T follicular helper cell (primary cell): ENCODE results near the gene MRPL54.

Source experiments
- DNase-seq: peaks from one replicate; pipeline ENCODE4 v3.0.0-alpha.2; 2020; ENCODE audit warnings: low read depth

Gene MRPL54

DNA sequence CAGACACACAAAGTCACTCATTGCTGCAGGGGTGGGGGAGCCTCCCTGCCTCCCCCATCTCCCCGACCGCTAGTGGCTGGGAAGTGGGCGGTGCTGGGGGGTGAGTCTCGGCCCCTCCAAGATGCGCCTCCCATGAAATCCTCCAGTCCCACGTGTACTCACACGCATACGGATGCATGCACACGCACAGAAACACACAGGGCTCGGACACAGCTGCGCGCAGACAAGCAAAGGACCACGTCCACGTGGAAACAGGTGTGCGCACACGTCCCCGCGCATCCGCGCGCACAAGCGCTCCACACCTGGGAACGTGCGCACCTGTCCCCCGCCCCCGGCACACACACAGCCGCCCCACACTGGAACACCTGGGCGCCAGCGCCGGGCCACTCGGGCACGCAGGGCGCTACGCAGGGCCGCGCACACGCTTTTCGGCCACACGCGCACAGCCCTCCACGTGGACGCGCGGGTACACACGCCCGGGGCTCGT, 23.0 kb downstream of the MRPL54 start:
- no peak for DNase-seq

DNA sequence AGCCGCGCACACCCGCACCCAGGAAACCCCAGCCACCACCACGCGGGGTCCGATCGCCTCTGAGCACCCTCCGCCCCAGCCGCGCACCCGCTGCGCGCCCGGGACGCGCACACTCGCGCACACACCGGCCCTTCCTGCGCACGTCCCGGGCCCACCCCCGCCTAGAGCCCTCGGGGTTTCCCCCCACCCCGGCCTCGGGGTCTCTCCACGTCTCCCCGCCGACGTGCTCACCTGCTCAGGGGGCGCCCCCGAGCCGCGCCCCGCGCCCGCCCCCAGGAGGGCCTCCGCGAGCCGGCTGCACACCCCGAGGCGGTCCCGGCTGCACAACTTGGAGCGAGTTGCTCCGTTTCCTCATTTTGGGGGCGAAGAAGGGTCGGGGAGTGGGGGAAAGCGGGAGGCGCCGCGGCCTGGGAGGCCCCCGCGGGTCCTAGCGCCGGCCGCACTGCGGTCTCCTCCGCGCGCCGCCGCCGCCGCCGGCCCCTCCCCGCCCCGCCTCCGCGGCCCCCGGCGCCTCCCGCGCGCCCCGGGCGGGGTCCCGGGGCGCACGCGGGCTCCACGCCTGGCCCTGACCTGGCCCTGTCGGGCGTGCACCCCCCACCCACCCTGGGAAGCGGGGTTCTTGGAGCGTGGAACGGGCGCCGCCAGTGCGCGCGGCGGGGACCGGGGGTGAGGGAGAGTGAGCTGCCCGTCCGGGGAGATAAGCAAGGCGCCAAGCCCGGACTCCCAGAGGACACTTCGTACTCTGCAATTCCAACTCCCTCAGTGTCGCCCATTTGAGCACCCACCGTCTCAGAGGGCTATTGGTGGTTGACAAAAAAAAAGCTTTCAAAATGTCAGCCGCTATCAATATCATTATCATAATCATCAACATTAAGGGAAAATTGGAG, 23.7 kb downstream of the MRPL54 start, which contains the start of gene MATK:
Gene MATK, minus strand, starts transcription at position 444 of the 887 bp plus-strand sequence. CDS start 1,246 bp downstream, outside the sequence.
- DNase-seq: no peak

DNA sequence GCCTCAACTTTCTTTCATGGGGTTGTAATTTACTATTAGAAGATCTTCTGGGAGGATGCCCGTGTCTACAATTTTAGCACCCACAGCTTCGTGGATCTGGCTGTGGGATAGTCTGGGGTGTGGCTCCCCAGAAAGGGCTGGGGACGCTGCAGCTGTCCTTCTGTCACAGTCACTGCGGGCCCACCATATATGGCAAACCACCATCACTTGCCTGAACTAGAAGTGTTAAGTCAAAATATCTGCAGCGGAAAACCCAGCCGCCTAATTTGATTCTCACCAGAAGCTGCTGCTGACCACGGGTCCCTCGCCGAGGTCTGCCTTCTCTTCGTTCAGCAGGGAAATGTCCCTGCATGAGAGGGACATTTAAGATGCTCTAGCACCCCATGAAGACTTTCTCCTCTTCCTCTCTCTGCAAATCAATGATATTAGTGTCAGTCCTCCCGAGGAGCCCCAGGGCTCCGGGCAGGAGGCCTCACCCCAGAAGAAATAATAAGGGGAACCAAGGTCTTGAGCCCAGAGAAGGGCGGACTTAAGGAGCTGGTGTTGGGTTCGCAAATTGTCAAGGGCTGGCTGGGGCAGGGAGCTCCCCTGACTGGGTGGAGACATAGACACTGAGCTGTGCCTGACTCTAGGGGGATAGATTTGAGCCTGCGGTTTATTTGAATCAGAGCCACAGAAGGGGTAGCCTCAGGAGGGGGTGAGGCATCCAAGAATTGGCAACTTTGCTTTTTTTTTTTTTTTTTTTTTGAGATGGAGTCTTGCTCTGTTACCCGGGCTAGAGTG, 26.7 kb downstream of the MRPL54 start:
- no peak for DNase-seq

DNA sequence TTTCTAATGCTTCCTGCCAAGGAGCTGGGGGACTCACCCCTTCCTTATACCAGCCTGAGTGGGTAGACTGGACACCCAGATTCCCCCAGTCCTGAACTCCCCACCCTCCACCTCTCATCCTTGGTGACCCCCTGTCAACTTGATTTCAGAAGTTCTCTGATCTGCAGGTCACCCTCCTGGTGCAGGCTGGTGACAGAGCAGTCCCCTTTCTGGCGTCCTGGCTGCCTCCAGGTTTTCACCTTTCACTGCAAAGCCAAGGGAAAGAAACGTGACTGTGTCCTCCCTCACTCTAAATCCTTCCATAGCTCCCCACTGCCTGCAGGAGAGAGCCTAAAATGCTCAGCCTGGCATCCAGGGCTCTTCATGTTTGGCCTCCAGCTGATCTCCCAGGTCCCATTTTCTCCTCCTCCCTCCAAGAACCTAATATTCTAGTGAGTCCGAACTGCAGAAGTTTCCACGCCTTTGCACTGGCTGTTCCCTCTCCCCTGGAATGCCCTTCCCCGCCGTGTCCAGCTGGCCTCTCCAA, 27.8 kb downstream of the MRPL54 start:
- no peak for DNase-seq

DNA sequence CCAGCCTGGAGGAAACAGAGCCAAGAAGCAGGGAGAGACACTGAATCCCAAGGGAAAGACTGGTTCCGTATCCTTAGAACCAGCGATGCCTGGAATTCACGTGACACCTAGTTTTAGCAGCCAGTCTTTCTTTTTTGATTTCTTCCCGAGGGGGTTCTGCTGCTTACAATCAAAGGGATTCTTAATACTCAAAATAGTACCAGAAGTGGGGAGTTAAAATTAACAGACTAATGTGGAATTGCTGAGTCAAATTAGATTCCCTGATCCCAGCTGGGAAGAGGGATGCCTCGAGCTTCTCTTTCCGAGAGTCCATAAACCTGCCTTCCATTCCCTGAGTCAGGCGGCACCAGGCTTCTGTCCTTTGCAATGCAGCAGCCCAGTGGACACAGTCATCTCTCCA, 28.5 kb downstream of the MRPL54 start:
- no peak for DNase-seq

DNA sequence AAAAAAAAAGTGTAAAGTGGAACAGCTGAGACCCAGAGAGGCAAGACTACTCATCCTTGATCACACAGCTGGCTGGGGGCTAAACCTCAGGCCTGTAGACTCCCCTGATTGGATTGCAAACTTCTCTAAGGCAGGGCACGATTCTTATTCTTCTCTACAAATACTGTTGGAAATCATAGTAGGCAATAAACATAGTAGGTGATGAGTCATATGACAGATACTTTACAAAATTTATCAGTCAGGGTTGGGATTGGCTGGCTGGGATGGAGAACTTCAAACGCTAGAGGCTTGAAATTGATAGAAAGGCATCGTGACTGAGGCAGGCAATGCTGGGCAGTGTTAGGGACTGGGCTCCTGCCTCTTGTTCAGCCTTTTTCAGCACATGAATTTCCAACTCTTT, 29.6 kb downstream of the MRPL54 start:
- no peak for DNase-seq

DNA sequence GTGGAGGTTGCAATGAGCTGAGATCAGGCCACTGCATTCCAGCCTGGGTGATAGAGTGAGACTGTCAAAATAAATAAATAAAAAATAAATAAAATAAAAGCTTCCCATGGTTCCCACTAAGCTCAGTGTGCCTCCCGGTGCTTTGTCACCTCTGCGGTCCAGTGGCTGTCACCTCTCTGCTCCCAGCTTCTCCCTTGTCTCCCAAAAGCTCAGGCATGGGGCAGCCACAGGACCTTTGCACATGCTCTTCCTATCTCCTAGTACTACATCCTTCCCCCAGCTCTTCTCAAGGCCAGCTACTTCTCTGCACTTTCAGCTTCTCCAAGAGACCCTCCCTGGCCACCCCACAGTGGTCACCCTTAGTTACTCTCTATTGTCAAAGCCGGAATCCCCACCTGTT, 31.3 kb downstream of the MRPL54 start:
- no peak for DNase-seq

DNA sequence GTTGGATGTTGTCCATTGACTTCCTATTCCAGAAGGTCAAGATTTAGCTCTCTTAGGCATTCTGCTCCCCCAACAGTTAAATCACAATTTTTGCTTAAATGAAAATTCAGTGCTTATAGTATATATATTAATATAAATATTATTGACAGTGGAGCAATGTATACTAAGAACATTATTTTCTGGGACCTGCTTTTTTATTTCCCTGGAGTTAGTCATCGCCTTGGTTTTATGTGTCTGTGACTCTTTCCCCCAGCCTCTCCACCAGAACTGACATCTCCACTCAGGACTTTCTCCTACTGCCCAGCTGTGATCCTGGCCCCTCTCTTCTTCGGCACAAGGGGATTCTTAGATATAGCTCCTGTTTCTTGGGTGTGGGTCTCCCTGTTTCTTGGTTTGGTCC, 33.9 kb downstream of the MRPL54 start:
- no peak for DNase-seq

DNA sequence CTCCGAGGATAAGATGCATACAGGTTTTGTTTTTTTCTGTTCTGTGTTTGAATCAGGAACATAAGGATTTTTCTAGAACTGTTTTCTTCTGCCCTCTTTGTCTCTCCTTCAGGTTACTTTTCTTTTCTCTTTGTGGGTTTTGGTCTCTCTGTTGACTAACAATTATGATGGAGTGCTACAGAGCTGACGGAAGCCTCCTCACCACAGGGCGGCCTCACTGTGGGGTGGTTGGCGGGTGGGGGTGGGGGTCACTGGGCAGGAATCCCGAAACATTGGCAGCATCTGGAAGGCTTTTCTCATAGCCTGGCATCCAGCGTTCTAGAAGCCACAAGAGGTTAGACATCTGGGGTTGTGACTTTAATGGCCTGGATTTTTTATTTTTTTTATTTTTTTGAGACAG, 35.7 kb downstream of the MRPL54 start:
- no peak for DNase-seq

DNA sequence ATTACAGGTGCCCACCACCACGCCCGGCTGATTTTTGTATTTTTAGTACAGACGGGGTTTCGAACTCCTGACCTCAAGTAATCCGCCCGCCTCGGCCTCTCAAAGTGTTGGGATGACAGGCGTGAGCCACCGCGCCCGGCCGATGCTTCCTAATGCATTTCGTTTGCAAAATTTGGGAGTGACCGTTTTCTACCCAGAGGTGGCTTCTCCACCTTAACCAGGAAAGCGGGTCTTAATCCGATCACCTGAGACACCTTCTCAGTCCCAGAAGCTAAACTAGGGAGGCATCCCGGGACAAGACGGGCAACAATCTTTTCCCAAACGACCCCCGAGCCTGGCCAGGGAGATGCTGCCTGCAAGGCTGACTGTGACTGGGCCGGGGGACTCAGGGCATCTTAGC, 38.5 kb downstream of the MRPL54 start:
- no peak for DNase-seq

DNA sequence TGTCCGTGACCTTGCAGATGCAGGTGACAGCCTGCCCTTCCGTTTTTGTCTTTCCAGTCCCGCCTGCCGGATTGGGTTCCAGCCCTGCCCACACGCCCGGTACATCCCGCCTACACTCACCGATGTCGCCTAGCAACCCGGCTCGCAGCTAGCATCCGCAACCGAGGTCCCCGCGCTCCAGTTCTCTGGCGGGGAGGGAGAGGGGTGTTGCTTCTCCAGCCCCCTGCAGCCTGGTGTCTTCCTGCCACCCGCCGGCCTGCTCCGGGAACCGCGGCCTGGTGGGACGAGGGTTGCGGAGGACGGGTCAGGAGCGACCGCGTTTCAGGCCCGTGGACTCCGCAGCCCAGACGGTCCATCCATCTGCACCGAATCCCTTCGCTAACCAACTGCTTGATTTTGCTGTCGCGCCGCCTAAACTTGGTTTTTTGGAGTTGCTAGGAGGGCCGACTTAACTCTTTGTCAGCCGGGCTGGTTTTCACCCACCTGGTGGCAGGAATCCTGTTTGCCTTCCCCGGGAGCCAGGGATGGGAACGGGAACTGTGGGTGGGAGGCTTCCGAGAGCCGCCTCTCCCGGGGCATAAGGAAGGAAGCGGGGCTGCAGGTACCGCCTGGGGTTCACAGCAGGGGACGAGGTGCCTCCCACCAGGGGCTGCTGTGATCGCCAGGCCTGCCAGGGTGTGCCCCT, 39.1 kb downstream of the MRPL54 start:
- peak; percentile 26 for DNase-seq

DNA sequence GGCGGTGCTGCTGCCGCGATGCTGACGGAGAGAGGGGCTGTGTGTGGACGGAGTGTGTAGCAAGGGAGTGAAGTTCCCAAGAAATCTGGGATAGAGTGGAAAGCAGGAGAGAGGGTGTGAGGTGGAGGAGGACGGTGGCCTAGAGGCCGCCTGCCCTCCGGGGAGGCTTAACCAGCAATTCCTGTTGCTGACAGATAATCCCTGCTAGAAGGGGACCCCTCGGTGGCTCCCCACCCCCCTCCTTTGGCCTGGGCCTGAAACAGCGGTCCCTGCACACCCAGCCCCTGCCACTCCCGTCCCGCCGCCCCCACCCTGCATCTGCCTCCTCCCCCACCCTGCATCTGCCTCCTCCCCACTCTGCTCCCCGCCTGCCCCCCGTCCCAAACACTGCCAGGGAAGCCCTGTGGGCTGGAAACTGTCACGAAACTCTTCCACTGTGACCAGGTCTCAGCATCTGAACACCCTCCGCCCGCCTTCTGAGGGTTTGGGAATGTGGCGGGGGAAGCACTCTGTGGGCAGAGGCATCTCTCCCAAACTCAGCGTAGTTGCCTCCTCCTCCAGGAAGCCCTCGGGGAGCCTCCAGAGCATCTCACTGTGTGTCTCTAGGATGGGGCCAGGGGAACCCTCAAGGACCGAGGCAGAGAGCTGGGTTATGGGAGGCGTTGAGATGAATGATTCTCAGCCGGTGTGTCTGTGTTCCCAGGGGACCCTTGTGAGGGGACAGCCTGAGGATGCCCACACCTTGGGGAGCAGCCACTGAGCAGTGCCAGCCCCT, 40.8 kb downstream of the MRPL54 start:
- DNase-seq: no peak

DNA sequence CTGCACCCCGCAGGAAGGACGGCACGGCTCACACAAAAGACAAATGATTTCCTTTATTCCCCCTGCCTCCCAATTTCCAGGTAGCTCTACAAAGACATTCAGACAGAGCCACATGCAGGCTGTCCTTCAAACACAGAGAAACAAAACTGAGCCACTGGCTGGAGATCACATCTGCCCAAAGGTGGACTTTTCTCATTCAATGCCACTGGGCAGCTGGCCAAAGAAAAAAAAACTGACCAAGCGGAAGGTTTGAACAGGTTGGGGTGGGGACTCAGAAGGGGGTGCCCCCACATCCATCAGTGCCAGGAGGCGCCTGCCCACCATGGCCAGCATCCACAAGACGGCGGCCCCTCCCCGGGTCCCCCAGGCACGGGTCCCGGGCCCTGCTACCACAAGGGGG, 41.5 kb downstream of the MRPL54 start:
- DNase-seq: no peak

DNA sequence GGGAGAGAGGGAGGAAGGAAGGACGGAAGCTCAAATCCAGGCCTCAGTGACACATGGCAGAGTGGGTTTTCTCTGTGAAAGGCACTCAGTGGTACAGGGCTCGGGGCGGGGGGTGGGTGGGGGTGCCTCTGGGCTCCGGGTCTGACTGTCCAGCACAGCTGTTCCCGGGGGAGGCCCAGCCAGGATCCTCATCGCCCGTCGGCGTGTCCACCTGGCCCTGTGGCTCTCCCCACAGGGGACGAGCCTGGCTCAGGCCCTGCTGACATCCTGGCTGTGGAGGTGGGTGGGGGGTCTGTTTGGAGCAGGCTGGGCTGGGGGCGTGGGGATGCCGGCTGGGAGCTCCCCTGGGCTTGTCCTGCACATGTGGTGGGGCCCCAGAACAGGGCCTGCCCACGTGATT, 41.9 kb downstream of the MRPL54 start:
- no peak for DNase-seq

DNA sequence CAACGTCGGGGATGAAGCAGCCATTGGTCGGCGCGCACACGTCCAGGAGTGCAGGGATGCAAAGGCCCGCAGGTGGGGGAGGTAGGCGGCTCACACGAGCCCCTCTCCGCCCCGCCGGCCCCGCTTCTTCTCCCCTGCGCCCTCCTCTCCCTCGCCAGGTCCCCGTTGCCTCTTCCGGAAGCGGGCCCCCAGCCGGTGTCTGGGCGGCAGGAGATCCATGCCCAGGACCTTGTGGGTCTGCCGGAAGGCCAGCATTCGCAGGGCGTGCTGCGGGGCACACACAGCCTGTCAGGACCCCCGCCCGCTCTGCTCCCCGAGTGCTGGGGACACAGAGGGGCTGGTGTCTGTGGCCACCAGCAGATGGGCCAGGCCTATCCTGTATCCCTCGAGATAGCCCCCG, 43.4 kb downstream of the MRPL54 start:
- DNase-seq: no peak

DNA sequence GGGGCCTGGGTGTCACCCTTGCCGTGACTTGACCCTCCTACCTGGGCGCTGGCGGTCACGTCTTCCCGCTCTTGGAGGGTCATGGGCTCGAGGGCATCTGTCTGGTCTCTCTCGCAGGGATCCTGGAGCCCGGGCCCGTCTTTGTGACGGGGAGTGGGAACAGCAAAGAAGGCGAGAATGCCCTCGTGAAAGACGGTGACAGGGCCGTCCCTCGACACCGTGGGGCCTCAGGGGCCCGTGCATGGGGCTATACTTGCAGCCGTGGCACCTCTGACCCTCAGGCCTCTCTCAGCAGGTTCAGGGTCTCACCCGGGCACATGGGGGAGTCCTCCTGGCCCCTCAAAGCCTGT, 44.6 kb downstream of the MRPL54 start:
- DNase-seq: no peak

DNA sequence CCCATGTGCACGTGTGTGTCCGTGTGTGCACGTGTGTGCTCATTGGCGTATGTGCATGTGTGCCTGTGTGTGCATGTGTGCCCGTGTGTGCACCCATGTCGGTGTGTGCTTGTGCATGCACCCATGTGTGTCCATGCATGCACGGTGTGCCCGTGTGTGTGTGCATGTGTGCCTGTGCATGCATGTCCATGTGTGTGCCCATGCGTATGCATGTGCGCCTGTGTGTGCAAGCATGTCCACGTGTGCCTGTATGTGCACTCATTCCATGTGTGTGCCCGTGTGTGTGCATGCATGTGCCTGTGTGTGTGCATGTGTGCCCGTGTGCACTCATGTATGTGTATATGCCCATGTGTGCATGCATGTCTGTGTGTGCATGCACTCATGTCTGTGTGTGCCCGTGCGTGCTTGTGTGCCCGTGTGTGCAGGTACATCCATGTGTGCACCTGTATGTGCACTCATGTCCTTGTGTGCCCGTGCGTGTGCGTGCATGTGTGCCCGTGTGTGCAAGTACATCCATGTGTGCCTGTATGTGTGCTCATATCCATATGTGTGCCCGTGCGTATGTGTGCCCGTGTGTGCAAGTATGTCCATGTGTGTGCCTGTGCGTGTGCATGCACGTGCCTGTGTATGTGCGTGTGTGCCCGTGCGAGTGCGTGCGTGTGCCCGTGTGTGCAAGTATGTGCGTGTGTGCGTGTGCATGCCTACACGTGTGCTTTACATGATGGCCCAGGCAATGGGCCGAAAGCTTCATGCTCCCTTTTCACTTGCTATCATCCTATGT, 45.3 kb downstream of the MRPL54 start:
- DNase-seq: no peak

DNA sequence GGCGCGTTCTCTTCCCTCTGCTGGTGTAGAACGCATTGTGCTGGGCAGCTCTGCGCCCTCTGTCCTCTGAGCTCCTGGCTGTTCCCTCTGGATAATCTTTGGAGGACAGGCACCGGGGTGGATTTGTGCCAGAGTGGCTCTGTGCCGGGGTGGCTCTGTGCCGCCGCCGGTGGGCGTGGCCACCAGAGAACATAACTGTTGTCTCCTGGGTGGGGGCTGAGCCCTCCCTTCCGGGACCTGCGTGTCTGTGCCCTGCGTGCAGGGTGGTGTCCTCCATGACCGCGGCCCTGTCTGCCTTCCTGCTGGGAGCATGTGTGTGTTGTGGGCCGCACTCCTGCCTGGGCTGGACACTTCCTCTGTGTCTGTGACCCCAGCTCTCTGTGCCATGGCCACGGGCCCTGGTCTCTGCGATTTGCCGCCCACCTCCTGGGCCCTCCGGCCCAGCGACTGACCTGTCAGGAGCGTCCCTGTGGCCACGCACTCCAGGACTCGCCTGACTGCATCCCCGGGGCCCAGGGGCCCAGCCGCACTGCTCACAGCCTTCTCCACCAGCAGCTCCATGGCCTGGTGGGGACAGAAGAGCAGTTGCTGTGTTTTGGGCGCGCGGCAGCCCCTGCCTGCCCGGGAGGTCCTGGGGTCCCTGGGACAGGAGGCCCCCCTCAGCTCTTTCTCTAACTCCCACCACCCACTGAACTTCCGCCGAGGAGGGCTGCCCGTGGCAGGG, 46.1 kb downstream of the MRPL54 start:
- no peak for DNase-seq

DNA sequence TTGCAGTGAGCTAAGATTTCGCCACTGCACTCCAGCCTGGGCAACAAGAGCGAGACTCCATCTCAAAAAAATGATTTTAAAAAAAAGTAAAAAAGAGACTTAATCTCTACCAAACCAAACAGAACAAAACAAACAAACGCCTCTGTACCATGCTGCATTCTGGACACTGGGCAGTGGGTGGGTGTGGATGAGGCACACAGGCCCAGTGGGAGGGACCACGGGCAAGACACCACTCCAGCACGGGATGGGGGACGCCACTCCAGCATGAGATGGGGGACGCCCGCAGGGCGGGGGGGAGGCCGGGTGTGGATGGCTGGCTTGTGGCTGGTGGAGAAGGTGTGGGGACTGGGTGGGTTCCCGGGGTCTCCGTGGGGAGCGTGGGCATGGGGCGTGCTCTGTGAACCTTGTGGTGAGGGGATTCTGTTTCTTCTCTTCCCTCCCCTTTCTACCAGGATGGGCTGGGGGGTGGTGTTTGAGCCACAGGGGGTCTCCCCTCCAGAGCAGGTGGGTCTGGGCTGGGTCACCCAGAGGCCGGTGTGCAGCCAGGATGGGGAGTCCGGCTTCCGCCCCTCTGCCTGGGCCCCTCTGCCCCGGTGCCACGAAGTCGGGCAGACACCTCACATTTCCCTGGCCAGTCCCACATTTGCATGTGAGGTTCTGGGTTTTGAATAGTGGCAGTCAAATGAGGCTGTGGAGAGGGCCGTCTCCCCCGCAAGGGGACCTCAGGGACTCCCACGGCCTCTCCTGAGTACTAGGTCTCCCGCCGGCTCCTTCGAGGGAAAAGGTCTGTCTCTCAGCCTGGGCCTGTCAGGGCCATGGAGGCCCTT, 47.6 kb downstream of the MRPL54 start:
- DNase-seq: no peak
